Endometrium (tissue), 2 donors: ENCODE results near the gene SH3RF3.

Experiments used
- FAIRE-seq: peaks from 2 replicates; lab custom pipeline; 2012; peaks lifted over from hg19 to GRCh38; lab: Jason Lieb, UNC
- donor health status: control.
- donor health status: control.

The SH3RF3 gene

DNA sequence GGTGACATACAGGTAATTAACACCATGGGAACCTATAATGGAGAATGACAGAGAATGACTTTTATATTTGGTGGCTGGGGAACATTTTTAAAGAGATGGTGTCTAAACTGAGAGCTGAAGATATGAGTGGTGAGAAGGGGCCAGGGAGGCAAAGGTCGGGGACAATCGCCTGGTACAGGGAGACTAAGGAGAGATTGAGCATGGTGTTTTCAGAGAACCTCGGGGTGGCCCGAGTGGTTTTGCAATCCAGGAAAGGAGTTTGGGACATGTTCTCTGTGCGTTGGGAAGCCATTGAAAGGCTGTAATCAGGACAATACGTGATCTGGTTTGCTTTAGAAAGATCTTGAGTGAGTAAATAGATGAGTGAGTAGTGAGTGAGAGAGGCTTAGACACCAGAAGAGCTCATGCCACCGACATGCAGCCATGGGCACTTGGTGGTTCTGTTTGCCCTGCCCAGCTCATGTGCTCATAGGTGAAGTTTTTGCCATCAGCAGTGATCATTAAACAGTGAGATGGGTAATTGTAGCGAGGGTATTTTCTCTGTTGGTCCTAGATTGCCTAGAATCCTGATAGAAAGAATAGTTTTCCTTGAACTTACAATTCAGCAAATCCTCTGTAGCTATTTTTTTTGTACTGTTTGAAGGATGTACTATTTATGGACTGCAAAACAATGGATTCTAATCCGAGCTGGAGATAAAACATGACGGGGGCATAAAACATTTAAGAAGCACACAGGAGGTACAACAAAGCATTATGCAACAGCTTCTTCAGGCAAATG is 114.7 kb downstream of the SH3RF3 start:
- FAIRE-seq: no peak

GRCh38 chr2:109244304-109244582 is 115.2 kb downstream of the SH3RF3 start:
- FAIRE-seq: no peak

- FAIRE-seq: no peak
Measured at GRCh38 chr2:109244750-109245382, 115.9 kb downstream of the SH3RF3 start.

GRCh38 chr2:109246176-109246575 is 117.2 kb downstream of the SH3RF3 start:
- no peak for FAIRE-seq

DNA sequence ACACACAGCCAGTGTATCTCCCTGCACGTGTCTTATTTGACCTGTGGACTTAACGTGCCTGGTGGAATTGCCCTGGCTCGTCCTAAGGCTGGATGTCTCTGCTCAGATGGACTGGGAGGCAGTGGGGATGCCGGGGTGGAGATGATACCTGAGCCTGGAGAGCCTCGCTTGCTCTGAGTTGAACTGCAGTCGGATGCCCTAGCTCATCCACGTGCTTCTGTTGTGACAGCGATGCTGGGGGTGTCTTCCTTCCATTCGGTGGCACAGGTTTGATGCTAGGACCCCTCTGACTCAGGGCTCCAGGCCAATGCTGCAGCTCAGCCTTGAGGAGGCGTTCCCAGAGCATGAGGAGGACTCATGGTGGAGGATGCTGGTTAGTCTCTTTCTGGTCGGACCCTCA is 117.6 kb downstream of the SH3RF3 start:
- FAIRE-seq: no peak

DNA sequence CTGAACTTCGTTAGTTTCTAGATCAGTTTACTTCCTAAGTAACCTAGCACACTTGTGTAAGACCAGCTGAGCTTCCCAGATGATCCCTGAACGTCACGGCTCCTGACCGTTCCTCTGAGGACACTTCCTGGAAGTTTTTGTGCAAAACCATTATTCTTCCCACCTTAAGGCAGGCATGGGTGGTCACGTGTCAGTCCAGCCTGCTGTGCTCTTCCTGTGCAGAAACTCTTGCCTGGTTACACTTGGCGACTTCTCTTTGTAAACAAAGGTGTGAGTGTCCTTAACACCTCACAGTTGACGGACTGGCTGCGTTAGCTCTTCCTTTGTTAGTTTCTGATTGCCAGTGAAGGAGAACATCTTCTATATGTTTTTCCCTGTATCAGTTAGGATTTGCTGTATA is 118.3 kb downstream of the SH3RF3 start:
- no peak for FAIRE-seq

DNA sequence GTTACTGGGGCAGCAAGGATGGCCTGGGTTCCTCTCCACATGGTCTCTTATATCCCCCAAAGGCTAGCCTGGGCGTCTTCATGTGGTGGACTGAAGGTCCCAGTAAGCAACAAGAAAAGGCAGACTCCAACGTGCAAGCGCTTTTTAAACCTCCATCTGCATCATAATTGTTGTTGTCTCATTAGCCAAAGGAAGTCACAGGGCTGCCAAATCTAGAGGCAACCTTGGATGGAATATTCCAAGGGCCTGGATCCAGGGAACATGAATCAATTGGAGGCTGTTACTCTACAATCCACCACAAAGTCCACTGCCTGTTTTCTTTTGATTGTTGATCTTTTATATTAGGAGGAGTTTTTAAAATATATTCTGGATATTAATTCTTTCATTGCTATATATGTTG is 118.8 kb downstream of the SH3RF3 start:
- no peak for FAIRE-seq

- FAIRE-seq: no peak
Measured at GRCh38 chr2:109248590-109248989, 119.6 kb downstream of the SH3RF3 start.

GRCh38 chr2:109253217-109253616 is 124.2 kb downstream of the SH3RF3 start:
- FAIRE-seq: no peak

DNA sequence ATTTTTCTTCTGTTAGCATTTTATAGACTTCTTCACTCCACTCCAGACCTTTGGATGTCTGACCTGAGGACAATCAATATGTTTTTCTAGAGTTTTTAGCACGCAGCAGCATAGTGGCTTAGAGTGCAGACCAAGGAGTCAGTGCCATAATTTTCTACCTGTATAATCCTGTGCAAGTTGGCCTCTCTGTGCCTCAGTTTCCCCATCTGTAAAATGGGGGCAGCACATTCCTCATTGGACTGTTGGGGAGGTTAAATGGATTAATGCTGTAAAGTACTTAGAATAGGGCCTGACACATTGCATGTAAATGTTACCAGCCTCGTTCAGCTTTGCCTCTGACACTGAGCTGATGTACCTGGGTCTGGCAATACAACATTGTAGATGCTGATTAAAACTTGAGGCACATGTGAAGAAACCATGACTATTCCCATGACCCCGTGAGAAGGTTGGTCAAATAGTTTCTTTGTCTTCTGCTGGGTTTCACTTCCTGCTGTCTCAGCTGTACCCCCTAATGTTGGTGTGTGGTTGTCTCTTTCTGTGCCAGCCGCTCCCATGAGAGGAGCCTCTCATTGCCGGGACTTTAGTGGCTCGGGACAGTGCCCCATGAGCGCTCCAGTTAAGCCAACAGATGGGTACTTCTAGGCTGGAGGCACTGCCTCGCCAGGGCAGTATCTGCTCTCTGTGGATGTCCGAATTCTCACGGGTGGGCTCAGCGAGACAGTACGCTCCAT is 125.3 kb downstream of the SH3RF3 start:
- no peak for FAIRE-seq

GRCh38 chr2:109255654-109256053 is 126.6 kb downstream of the SH3RF3 start:
- FAIRE-seq: no peak

GRCh38 chr2:109256111-109256510 is 127.1 kb downstream of the SH3RF3 start:
- no peak for FAIRE-seq

DNA sequence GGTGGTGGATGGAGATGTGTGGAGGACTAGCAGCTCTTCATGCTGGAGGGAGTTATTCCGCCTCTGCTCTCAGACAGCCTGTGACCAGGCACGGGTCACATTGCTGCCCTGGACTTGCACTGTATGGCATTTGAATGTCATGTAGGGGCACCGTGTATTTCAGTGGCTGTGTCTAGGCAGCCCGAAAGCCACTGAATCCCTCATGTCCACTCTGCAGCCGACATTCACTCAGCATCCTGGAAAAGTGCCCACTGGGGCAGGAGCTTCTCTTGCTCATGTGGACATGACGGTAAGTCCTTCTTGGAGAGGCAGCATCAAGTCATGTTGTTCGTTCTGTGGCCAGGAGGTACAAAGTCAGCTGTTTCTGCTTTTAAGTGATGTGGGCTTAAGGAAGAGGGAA is 127.9 kb downstream of the SH3RF3 start:
- FAIRE-seq: no peak

- no peak for FAIRE-seq
Measured at GRCh38 chr2:109257653-109258052, 128.6 kb downstream of the SH3RF3 start.

DNA sequence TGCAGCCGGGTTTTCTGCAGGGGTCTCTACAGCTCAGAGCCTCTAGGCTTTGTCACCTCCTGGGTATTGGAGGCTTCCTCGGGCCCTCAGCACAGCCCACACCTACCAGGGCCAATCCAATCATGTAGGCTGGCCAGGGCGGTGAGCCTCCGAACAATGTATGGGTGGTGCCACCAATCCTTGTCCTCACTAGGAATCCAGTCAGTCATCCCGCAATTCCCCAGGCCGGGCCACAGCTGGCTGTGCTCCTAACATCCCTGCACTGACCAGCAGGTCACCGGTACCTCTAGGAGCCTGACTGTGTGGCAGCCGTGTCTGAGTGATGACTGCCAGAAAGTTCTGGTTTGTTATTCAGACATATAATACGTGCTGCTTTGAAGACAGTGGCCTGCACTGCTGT is 129.4 kb downstream of the SH3RF3 start:
- FAIRE-seq: no peak

- FAIRE-seq: no peak
Measured at GRCh38 chr2:109258905-109259540, 130.0 kb downstream of the SH3RF3 start.

DNA sequence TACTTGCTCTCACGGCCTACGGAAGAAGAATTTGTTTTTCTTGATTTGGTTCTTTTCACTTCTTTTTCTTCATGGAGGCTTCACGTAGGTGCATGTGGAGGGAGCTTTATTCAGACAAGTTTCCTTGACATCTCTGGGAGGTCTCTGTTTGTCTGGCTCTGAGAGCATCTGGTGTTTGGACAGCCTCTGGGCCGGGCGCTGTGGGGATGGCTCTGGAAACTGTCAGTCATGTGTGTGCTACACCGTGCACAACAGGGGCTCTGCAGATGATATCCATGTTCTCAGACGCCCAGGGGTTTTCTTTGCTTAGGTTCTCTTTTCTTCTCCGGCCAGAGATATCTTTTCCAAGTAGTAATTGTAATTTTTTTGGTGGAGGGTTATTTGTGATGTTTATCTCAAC is 130.7 kb downstream of the SH3RF3 start:
- FAIRE-seq: no peak

DNA sequence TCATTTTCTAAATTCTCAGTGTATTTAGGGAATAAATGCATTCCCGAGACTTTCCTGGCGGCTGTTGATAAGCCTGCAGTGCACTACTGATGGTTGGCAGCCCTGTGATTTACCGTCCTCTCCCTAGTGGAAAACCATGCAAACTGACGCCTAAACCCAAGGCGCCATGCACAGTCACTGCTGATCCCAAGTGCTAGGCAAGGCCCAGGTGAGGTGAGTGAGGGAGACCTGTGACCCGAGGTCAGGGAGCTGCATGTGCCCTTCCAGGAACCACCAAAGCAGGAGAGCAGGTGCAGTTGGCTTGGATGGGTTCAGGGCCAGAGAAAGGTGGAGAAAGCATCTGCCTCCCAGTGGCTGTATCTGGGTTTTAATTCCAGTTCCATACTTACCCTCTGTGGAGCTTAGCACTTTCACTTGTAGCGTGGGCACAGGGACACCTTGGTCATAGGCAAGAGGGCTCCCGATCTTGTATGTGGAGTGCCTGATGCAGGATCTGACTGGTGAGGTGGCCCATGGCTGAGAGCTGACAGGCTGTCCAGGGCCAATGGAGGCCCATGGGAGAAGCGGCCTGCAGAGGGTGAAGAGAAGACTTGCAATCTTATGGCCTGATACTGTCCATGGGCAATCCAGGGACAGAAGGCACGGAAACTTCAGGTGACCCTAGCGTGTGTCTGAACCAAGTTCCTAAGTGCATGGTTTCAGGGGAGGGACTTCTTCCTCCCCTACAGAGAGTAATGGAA is 131.3 kb downstream of the SH3RF3 start:
- FAIRE-seq: no peak

DNA sequence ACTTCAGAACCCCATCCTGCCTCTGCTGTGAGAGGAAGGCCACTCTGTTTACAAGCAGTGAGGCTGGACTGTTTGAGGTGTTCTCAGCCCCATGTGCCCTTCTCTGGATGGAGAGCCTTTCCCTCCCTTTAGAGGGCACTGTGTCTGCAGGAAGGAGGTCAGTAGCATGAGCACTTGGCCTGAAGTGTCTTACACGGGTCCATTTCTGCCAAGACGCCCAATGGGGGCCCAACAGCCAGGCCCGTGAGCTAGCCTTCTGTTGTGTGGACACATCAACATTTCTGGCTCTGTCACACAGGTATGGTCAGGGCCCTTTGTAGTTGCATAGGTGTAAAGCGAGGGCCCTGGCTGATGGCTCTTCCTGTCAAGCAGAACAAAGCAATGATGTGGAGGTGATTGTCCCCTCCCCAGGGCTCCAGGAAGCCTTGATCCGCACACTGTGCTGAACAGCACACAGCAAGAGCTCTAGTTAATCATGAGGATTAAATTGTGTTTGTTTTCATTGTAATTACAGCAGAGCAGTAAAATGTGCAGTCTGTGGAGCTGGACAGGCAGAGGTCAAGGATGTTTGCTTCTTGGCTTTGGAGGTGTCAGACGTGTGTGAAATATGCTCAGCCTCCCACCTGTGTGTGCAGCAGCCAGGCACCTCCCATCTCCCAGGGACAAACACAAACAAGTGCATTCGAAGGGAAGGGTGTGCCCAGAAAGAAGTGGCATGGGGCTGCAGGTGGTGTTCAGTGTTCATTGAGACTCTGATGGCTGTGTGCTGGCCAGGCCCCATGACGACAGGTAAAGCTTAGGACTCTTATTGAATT is 132.1 kb downstream of the SH3RF3 start:
- no peak for FAIRE-seq

DNA sequence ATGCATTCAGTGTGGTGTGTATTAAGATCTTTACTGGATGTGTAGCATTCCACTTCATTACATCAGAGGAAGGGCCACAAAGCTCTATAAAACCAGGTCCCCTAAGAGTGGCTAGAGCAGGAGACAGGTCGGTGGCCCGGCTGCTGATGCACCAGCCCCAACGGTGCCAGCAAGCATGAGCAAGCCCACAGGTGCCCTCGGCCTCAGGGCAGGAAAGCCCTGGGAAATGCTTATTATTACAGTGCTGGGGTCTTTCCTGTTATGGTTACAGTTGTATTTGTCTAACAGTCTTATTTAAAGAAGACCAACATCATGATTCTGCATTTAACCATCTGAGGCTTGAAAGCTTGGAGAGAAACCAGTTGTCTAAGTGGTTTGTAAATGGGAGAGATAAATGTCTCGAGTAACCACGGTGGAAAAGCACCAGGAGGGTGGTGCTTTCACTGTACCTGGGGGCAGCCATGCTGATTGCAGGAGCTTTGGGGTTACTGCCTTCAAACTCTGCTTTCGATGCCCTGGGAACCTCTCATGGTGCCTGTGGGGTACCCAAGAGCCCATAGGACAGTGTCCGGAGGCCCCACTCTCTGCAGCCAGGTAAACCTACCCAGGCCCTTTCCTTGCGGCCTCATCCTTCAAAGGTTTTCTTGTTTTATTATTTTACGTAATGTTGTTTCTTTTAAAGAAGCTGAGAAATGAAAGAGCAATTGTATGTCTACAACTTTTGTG is 133.1 kb downstream of the SH3RF3 start:
- FAIRE-seq: no peak
